NCI-H128 (cell line): Measurements from ENCODE around the gene B4GALNT1.
A peak's percentile ranks its signal among the peaks of the same experiment; 100 is the strongest.

Source experiments
- DNase-seq: peaks from one replicate; lab custom pipeline; 2025; ENCODE audit not compliant: unreplicated experiment; lab: John Stamatoyannopoulos, UW

B4GALNT1 gene

DNA sequence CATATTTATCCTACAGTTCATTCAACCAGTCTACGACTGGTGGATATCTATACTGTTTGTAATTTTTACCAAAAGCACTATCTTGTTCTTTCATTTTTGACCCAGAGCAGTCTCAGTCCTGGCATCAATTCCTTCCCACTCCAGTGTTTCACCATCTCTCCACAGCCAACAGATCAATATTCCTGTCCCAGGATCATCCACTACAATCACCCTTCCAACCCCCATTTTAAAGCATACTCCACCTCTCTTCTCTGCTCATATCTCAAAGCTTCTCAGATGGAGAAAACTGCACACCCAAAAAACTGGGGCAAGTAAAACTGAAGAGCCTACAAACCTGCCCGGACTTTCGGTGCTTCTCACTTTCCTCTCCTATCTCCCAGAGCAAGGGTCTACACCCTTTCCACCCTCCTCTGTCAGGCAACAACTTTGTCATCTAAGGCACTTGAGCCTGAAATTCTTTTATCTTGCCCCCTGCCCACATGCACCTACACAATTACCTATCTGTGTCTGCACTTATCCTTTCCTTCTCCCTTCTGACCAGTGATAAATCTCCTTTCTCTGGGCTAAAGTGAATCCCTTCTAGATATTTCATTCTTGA is 46.1 kb downstream of the B4GALNT1 start:
- no peak for DNase-seq

DNA sequence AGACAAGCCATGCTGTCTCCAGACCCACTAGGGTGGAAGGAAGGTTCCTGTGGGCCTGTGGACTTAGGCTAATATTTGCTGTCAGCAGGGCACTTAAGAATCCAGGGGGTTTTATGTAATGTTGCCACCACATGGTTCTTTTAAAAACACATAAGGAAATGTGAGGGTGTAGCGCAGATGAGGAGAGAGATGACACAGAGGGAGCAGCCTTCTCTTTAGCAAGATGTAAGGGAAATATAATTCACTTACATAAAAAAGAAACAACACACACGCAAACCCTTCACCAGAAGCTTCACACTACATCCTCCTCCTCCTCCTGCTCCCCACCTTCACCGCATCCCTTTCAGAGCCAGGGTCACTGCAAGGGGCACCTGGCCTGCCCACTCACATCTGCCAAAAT is 46.9 kb downstream of the B4GALNT1 start:
- DNase-seq: no peak

GRCh38 chr12:57585156-57585555 is 47.8 kb downstream of the B4GALNT1 start:
- no peak for DNase-seq

- no peak for DNase-seq
These were observed 48.3 kb downstream of the B4GALNT1 start for GRCh38 chr12:57584690-57585089.

DNA sequence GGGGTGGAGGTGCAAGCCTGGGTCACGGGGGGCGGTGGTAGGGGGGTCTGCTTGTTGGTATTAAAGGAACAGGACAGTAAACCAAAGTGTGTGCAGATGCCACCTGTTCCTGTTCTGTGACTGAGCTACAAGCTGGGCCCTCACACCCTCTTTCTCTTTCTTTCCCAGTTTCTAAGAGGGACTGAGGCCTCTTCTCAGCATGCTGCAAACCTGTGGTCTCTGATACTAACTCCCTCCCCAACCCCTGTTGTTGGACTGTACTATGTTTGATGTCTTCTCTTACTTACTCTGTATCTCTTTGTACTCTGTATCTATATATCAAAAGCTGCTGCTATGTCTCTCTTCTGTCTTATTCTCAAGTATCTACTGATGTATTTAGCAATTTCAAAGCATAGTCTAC is 49.0 kb downstream of the B4GALNT1 start:
- no peak for DNase-seq

DNA sequence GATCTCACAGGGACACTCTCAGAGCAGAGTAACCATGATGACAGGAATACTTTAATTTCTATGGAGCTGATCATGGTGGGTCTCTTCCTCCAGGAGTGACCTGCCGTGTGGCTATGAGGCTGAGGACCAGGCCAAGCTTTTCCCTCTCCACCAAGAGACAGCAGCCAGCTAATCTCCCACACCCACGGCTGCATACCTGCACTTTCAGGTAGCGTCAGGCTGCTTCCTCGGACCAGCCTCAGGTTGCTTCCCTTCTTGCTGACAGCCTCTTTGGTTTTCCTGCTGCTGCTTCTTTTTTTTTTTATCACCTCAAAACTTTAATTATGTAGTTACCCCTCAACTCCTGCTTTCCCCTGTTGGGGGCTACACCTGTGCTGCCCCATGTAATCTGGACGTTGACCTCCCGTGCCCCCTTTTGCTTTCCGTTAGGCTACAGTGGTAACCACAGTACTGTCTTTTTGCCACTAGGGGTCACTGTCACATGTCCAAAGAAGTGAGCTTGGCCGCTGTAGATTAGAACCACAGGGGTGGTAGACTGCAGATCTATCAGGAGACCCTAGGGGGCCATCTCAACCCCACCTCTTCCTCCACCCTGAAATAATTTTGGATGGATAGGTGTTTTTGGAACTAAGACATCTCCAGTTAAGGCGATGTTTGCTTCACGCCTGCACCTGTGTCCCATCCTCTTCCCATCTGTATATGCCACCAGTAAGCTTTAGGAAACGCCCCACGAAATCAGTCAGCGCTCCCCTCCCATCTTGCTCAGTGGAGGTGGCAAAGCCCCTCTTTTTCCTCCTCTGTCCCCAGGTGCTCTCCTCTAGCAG is 49.8 kb downstream of the B4GALNT1 start:
- DNase-seq: peak; percentile 52

DNA sequence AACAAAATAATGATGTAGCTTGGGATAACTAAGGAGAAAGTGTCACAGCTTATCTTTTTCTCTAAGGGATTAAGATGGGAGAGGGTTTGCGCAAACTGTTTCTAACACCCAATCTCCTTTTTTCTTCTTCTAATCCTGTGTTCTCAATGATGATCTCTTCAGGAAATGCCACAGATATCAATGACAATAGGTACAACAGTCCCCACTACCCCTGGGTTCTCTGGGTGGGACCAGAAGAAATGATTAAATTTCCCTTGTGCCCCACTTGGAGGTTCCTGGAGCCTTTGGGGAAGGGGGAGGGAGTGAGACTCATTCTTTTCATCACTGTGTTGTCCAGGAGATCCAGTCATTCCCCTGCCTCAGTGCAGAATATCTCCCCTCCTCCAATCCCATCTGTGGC is 50.6 kb downstream of the B4GALNT1 start:
- no peak for DNase-seq

DNA sequence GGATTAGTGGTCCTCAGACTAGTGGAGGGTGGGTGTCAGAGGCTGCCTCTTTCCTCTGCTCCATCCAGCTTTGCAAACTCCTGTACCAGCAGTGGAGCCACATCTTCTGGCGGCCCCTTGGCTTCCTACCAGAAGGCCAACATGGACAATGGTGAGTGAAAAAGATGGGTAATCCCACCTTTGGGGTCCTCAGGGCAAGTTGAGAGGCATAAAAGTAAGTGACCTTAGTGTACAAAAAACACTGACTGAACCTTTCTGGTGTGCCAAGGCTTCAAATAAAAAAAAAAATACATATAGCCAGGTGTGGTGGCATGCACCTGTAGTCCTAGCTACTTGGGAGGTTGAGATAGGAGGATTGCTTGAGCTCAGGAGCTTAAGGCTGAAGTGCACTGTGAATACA is 51.2 kb downstream of the B4GALNT1 start:
- no peak for DNase-seq

DNA sequence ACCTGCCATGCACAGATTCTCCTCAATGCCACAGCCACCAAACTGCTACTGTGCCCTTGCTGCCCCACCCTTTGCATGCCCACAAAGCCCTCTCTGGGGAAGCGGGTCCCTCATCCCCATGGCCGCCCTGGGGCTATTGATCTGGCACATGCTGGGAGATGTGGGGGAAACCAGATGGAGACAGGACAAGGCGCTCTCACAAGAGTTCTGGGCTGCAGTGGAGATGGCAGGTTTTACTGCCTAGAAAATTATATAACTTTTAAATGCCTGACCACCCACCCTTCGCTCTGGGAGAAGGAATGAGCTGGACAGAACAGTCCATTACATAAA is 52.6 kb downstream of the B4GALNT1 start:
- no peak for DNase-seq

DNA sequence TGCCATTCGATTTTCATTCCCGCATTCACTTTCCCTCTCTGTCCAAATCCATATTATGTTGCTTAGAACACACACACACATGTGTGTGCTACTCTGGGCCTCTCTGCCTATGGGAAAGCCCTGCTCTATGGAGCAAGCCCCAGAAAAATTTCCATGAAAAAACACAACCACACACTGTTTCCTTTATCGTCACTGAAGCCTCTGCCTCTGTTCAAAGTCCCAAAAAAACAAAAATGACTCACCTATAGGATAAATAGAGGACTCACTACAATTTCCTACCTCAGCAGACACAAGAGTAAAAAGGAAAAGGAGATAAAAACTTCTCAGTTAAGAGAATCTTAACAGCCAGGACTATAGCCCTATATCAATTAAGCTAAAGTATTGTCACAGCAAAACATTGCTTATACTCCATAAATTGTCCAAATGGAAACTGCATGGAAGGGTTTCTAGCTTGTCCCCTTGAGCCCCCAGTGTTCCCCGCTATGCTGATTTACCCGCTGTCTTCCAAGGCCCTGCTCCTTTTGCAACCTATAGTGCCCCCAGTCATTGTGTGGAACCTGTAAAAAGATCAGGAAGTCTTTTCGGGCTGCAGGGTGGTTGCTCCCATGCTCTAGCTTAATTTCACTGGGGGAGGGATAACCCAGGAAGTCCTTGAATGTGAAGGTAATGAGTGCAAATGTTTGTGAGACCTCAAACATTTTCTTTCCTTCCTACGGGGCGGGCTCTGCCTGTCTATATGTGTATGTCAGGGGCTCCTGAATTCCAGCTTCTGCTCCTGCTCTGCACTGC is 53.1 kb downstream of the B4GALNT1 start:
- no peak for DNase-seq

GRCh38 chr12:57579011-57579410 is 54.0 kb downstream of the B4GALNT1 start:
- no peak for DNase-seq

DNA sequence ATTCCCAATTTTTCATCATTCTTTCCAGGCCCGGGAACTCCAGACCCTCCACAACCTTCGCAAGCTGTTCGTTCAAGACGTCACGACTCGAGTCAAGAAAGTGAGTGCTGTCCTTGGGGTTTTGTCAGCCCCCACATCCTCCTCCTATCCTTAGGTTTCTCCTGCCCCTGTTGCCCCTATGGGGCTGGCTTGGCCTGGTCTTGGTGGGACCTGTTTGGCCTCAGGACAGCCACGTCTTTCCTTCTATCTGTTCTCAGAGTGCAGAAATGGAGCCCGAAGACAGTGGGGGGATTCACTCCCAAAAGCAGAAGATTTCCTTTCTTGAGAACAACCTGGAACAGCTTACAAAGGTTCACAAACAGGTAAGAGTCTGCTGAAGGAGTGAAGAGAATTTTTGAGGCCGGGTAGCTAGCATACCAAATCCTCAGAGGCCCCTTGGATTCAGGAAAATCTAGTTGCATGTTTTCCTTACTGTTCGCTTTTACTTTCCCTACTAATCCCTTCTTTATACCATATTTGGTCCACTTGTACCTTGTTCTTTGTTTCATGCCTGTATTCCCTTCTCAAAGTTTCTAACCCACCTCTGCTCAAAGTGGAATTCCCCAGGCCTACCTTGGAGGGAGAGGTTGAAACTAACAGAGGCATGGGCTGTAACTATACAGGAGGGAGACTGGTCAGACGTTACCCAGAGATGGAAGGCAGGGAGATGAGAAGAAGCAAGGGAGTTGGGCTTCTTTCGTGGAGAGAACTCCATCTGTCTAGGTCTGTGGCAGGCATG is 54.8 kb downstream of the B4GALNT1 start:
- no peak for DNase-seq

DNA sequence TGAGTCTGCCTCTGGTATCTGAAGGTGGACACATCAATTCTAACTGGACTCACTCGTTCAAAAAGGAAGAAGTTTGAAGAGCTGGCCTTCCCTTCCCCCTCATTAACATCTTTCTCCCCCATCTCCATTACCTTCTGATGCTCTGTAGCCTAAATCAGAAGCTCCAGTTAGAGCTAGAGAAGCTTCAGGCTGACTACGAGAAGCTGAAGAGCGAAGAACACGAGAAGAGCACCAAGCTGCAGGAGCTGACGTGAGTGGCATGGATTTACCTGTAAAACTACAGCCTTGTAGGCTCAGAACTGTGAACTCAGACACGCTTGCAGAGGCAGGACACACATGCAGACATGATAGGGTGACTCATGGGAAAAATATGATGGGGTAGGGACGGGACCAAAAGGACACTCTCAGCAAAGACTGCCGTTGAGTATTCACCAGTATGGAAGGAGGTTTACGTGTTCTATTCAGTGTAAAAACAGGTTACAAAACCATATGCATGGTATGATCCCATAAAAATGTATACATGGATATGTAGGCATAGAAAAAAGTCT is 56.3 kb downstream of the B4GALNT1 start:
- no peak for DNase-seq
